ENCODE measurements around the gene DNMBP.

GRCh38 chr10:99888622-99889021 lies 121.1 kb downstream of the DNMBP start:
- no peak for TF ChIP-seq CREB1 (IDR thresholded peaks at IDR 0.05; ENCODE audit: low read depth)
- no peak for TF ChIP-seq MAX (IDR thresholded peaks at IDR 0.05)
- no peak for TF ChIP-seq TCF12 (IDR thresholded peaks at IDR 0.05; ENCODE audit: low read depth)
- TF ChIP-seq CEBPB (IDR thresholded peaks at IDR 0.05) = no peak
- no peak for TF ChIP-seq TAF1 (IDR thresholded peaks at IDR 0.05; ENCODE audit: low read depth)
- TF ChIP-seq EP300 (IDR thresholded peaks at IDR 0.05; ENCODE audit: borderline replicate concordance) = no peak
- TF ChIP-seq, protein P1, sequence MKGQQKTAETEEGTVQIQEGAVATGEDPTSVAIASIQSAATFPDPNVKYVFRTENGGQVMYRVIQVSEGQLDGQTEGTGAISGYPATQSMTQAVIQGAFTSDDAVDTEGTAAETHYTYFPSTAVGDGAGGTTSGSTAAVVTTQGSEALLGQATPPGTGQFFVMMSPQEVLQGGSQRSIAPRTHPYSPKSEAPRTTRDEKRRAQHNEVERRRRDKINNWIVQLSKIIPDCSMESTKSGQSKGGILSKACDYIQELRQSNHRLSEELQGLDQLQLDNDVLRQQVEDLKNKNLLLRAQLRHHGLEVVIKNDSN (IDR thresholded peaks at IDR 0.05) = no peak

Measured in Ishikawa (cell line).